ENCODE data around the gene TMEM163.

- TF ChIP-seq POLR2AphosphoS5 (IDR thresholded peaks at IDR 0.05): no peak
- TF ChIP-seq CTCF (IDR thresholded peaks at IDR 0.05): no peak
Observed at GRCh38 chr2:134532537-134532936, 186.3 kb downstream of the TMEM163 start.

All from esophagus muscularis mucosa (tissue), 3 donors.